ENCODE measurements around the gene KATNAL1. TPM values are rescaled to one million over a fixed set of nuclear protein-coding genes. Genes with fewer than 3 reads are reported as not detected.

The KATNAL1 gene
- total RNA-seq, 2 donors from 2014 or later = 13.7 to 19.1 TPM

DNA sequence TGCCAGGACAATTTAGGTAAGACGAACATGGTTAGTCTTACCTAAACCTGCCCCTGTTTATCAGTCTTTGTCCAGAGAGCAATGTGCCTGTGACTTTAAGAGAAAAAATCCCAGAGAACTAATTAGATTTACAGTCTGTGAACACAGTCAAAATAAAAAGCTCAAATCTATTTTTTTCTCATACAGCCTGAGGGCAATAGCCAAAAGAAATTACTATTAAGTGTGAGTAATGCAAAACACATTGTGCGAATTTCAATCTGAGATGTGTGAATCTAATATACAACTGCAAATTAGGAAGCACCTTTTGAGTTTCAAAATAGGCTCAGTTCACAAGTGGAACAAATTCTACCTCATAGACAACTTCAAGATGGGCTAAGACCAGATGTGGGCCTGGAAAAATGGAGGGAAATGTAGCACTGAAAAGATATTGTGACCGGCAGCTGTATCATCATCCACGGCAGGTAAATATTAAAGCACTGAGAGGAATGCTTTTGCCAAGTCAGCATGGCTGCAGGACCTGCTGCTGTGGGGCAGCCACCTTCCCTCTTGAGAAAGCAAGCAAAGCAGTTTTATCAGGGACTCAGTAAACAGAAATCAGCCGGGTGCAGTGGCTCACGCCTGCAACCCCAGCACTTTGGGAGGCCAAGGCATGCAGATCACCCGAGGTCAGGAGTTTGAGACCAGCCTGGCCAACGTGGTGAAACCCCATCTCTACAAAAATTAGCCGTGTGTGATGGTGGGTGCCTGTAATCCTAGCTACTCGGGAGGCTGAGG is 114.8 kb downstream of the KATNAL1 start:
- Histone ChIP-seq H3K9me3 (no peaks in the 10 kb centered on the region), H3K4me3 (no peak overlapping the region), H3K36me3 (no peaks in the 10 kb centered on the region), H3K4me1 (ENCODE audit: control insufficient read depth in 1 of 2, low read depth in 2 of 2) (no peaks in the 10 kb centered on the region), H3K27me3 (replicated peaks; ENCODE audit: insufficient read depth) (no peaks in the 10 kb centered on the region), H3K27ac (no peak overlapping the region)
- DNase-seq (ENCODE audit: low spot score) (no peak), ATAC-seq (ENCODE audit: insufficient number of reproducible peaks, low FRiP score, low read depth) (no peak)
- TF ChIP-seq, protein P1, sequence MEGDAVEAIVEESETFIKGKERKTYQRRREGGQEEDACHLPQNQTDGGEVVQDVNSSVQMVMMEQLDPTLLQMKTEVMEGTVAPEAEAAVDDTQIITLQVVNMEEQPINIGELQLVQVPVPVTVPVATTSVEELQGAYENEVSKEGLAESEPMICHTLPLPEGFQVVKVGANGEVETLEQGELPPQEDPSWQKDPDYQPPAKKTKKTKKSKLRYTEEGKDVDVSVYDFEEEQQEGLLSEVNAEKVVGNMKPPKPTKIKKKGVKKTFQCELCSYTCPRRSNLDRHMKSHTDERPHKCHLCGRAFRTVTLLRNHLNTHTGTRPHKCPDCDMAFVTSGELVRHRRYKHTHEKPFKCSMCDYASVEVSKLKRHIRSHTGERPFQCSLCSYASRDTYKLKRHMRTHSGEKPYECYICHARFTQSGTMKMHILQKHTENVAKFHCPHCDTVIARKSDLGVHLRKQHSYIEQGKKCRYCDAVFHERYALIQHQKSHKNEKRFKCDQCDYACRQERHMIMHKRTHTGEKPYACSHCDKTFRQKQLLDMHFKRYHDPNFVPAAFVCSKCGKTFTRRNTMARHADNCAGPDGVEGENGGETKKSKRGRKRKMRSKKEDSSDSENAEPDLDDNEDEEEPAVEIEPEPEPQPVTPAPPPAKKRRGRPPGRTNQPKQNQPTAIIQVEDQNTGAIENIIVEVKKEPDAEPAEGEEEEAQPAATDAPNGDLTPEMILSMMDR (IDR thresholded peaks at IDR 0.05) = no peak

DNA sequence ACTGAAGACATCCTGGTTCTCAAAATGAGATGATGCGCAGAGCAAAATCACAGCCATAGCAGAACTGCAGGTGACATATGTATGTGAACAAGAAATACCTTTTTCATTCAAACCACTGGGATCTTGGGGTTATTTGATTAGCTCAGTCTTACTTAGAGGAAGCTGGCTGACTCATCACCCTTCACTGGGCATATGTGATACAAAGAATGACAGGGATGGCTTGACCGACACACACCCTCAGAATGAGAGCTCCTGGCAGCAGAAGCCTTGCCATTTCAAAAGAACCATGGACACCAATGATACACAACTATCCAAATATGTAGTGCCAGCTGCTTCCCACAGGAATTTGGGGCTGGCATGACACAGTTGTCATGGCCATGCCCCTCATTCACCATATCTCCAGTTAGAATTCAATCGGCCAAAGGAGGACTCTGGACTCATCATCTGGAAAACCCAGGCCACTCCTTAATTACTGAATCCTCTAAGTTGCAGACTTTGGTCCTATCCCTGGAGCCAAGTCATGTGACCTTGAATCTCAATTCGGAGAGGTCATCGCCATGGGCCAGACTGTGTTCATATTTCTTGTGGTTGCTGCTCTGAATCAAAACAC is 115.8 kb downstream of the KATNAL1 start:
- H3K36me3 ChIP-seq = no peaks in the 10 kb centered on the region
- H3K4me1 ChIP-seq (ENCODE audit: control insufficient read depth in 1 of 2, low read depth in 2 of 2) = no peaks in the 10 kb centered on the region
- ATAC-seq (ENCODE audit: insufficient number of reproducible peaks, low FRiP score, low read depth) (no peak), DNase-seq (ENCODE audit: low spot score) (no peak)
- TF ChIP-seq, protein P1 (IDR thresholded peaks at IDR 0.05) = no peak
- no peaks in the 10 kb centered on the region for H3K27me3 ChIP-seq (replicated peaks; ENCODE audit: insufficient read depth)
- no peaks in the 10 kb centered on the region for H3K9me3 ChIP-seq
- H3K4me3 ChIP-seq = no peak overlapping the region
- H3K27ac ChIP-seq = no peak overlapping the region

DNA sequence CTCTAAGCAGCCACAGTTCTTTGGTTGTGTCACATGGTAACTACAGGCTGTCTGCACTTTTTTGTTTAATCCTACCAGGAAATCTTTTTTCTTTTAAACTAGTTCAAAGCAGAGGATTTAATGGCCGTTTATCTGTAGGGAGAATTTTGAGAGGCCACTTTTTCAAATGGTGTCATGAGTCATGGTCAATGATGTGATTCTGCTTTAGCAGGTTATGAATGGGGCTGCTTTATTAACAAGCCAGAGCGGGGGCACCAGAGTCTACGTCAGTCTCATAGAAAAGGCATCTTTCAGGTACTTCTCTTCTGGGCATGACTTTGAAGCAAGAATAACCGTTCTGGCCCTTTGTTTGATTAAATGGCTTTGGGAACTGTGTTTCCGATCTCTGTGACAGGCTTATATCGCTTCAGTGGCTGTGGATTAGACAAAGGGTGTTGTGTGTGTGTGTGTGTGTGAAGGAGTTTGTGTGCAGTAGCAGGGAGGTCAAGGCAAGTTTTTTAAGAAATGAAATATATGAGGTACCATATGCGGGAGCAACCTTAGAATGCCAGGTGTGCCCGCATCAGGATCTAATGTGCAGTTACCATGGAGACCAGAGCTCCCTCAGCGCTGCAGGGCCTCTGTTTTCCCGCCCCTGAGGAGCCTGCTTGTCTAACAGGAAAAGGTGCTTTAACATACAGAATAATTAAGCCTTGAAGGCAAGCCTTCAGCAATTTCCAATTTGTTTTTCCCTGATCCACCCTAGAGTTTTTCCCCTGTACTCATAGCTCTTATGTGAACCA is 120.5 kb downstream of the KATNAL1 start:
- H3K4me3 ChIP-seq = no peak overlapping the region
- TF ChIP-seq, protein P1 (IDR thresholded peaks at IDR 0.05) = no peak
- no peak for DNase-seq (ENCODE audit: low spot score)
- no peak for ATAC-seq (ENCODE audit: insufficient number of reproducible peaks, low FRiP score, low read depth)
- H3K27me3 ChIP-seq (replicated peaks; ENCODE audit: insufficient read depth) = no peaks in the 10 kb centered on the region
- no peak overlapping the region for H3K27ac ChIP-seq
- H3K9me3 ChIP-seq = no peaks in the 10 kb centered on the region
- H3K4me1 ChIP-seq (ENCODE audit: control insufficient read depth in 1 of 2, low read depth in 2 of 2) = no peaks in the 10 kb centered on the region
- no peaks in the 10 kb centered on the region for H3K36me3 ChIP-seq

DNA sequence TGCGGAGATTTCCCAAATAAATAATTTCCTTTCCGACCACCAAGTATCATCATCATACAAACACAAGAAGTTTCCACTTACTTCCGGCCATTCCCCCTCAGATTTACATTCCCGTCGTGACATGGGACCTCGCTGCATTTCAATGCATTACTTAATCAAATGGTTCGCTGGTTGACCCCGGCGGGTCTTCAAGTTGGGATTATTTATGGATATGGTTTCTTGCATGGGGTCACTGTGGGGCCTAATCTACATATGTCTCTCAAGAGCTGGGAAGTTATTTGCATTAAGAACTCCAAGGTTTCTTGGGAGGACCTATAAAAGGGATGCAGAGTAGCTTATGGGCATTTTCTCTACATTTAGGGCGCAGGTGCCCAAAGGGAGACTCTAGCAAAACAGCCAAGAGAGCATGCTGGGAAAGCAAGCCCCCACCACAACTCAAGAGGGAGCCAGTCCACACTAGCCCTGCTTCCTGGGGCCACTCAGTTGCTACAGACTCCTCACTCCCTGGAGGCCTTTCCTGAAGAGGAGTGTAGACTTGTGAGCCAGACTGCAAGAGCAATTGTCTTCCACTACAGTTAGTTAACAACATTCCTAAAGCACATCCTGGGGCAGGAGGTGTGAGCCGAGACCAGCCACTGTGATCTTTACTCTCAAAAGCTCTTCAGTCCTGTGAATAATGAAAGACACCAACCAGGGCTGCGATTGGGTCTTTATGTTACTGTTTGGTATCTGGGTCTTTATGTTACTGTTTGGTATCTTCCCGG is 125.3 kb downstream of the KATNAL1 start:
- H3K4me1 ChIP-seq (ENCODE audit: control insufficient read depth in 1 of 2, low read depth in 2 of 2) = no peaks in the 10 kb centered on the region
- H3K36me3 ChIP-seq = no peaks in the 10 kb centered on the region
- H3K27ac ChIP-seq = no peak overlapping the region
- H3K9me3 ChIP-seq = no peaks in the 10 kb centered on the region
- DNase-seq (ENCODE audit: low spot score) = no peak
- no peak for ATAC-seq (ENCODE audit: insufficient number of reproducible peaks, low FRiP score, low read depth)
- H3K27me3 ChIP-seq (replicated peaks; ENCODE audit: insufficient read depth) = no peaks in the 10 kb centered on the region
- TF ChIP-seq, protein P1 (IDR thresholded peaks at IDR 0.05) = no peak
- H3K4me3 ChIP-seq = no peak overlapping the region

Data from thoracic aorta (tissue), 2 donors.